Measurements from ENCODE around the gene TREML1.
A peak's percentile ranks its signal among the peaks of the same experiment; 100 is the strongest.
"Not testable (repeated sequence)": the region's sequence is repeated elsewhere in the genome, so short reads cannot be mapped to it uniquely, and the experiment has no call there.

Gene TREML1

GRCh38 chr6:41135062-41135832 is 18.9 kb downstream of the TREML1 start:
- DNase-seq, result no peak

- DNase-seq, result no peak
Observed at GRCh38 chr6:41132254-41132653, 21.9 kb downstream of the TREML1 start.

- no peak for DNase-seq
Observed at GRCh38 chr6:41125282-41125681, 28.9 kb downstream of the TREML1 start.

- no peak for DNase-seq
Observed at GRCh38 chr6:41122918-41123317, 31.2 kb downstream of the TREML1 start.

GRCh38 chr6:41122373-41122772 is 31.8 kb downstream of the TREML1 start:
- no peak for DNase-seq

GRCh38 chr6:41120058-41120457 is 34.1 kb downstream of the TREML1 start:
- DNase-seq, result no peak

GRCh38 chr6:41119508-41119907 is 34.6 kb downstream of the TREML1 start:
- no peak for DNase-seq

GRCh38 chr6:41115027-41115426 is 39.1 kb downstream of the TREML1 start:
- not testable (repeated sequence) for DNase-seq

- DNase-seq, result no peak
Observed at GRCh38 chr6:41111017-41111416, 43.1 kb downstream of the TREML1 start.

- no peak for DNase-seq
Observed at GRCh38 chr6:41103847-41104246, 50.3 kb downstream of the TREML1 start.

GRCh38 chr6:41100871-41101287 is 53.3 kb downstream of the TREML1 start:
- peak; percentile 14 for DNase-seq
